IMR-90 (cell line): ENCODE measurements around the gene CYFIP1. TPM values are rescaled to one million over a fixed set of nuclear protein-coding genes. Genes with fewer than 3 reads are reported as not detected.

Experiments
- ATAC-seq: fragments of 200-7000 bp; cut with Tn5 transposase; 2 replicates; pipeline ENCODE4 v1.9.1; 2020; ENCODE audit warnings: low read depth, mild to moderate bottlenecking, moderate library complexity
- BruUV-seq: library from RNA; stranded (reverse); fragments of 400-500 nt; replicated peaks from 2 replicates; lab custom pipeline; 2021; lab: Mats Ljungman, UMichigan
- CTCF ChIA-PET: fragments of 300-600 bp; formaldehyde crosslinking; extraction: SDS; loops from one replicate; lab custom pipeline; 2021; ENCODE audit warnings: antibody characterized with exemption; lab: Yijun Ruan, JAX
- POLR2A ChIA-PET: fragments of 300-600 bp; sonication (Branson Sonifier 250); formaldehyde crosslinking; loops from one replicate; lab custom pipeline; 2022; ENCODE audit warnings: antibody characterized with exemption; ENCODE audit not compliant: unreplicated experiment; lab: Charles Lee
- DNase-seq: peaks from one replicate; pipeline ENCODE4 v3.0.0; 2013
- H2AFZ ChIP-seq: replicated peaks from 2 replicates; pipeline ENCODE3; 2013; ENCODE audit warnings: low read length, mild to moderate bottlenecking; ENCODE audit not compliant: poor library complexity
- H2AK5ac ChIP-seq: 2 replicates; pipeline ENCODE4 v1.6.1; 2013; ENCODE audit warnings: low read depth, low read length, inconsistent platforms
- H2AK9ac ChIP-seq: replicated peaks from 2 replicates; pipeline ENCODE3; 2013; ENCODE audit warnings: mild to moderate bottlenecking, low read depth, low read length, moderate library complexity; ENCODE audit not compliant: poor library complexity
- H2BK120ac ChIP-seq: 2 replicates; pipeline ENCODE4 v1.6.1; 2013; ENCODE audit warnings: low read depth, low read length, inconsistent platforms
- H2BK15ac ChIP-seq: 3 replicates; pipeline ENCODE4 v1.6.1; 2013; ENCODE audit warnings: low read depth, low read length, inconsistent platforms
- H2BK20ac ChIP-seq: 2 replicates; pipeline ENCODE4 v1.6.1; 2013; ENCODE audit warnings: low read depth, mild to moderate bottlenecking, inconsistent platforms, low read length, moderate library complexity
- H2BK5ac ChIP-seq: 2 replicates; pipeline ENCODE4 v1.6.1; 2013; ENCODE audit warnings: mild to moderate bottlenecking, low read depth, low read length, inconsistent platforms; ENCODE audit not compliant: poor library complexity, severe bottlenecking
- H3K14ac ChIP-seq: replicated peaks from 2 replicates; pipeline ENCODE4 v1.6.1; 2013; ENCODE audit warnings: low read depth, low read length, inconsistent platforms
- H3K18ac ChIP-seq: 2 replicates; pipeline ENCODE4 v1.6.1; 2013; ENCODE audit warnings: low read depth, low read length, control low read depth
- H3K23ac ChIP-seq: 2 replicates; pipeline ENCODE4 v1.6.1; 2013; ENCODE audit warnings: low read depth, low read length, inconsistent platforms
- H3K27ac ChIP-seq: 2 replicates; pipeline ENCODE4 v1.5.1; 2013; ENCODE audit warnings: mild to moderate bottlenecking, control low read depth, low read length; ENCODE audit not compliant: insufficient read depth
- H3K27me3 ChIP-seq: 2 replicates; pipeline ENCODE4 v1.6.1; 2013; ENCODE audit warnings: low read length; ENCODE audit not compliant: control insufficient read depth, insufficient read depth
- H3K36me3 ChIP-seq: 2 replicates; pipeline ENCODE4 v1.6.1; 2013; ENCODE audit warnings: low read length, mixed read lengths; ENCODE audit not compliant: control insufficient read depth, insufficient read depth
- H3K4ac ChIP-seq: 2 replicates; pipeline ENCODE4 v1.6.1; 2013; ENCODE audit warnings: low read depth, low read length, inconsistent platforms
- H3K4me1 ChIP-seq: 2 replicates; pipeline ENCODE4 v1.6.1; 2013; ENCODE audit warnings: low read length, mixed read lengths; ENCODE audit not compliant: control insufficient read depth, insufficient read depth
- H3K4me2 ChIP-seq: 2 replicates; pipeline ENCODE4 v1.6.1; 2013; ENCODE audit warnings: low read depth, mild to moderate bottlenecking, control low read depth, low read length, moderate library complexity
- H3K4me3 ChIP-seq: 2 replicates; pipeline ENCODE4 v1.5.1; 2013; ENCODE audit warnings: low read depth, mild to moderate bottlenecking, control low read depth, low read length, moderate library complexity; ENCODE audit not compliant: insufficient read depth
- H3K56ac ChIP-seq: 2 replicates; pipeline ENCODE4 v1.6.1; 2013; ENCODE audit warnings: low read length, inconsistent platforms; ENCODE audit not compliant: insufficient read depth; ENCODE audit errors: extremely low read depth
- H3K79me1 ChIP-seq, 2 experiments: 2 replicates each; pipeline ENCODE4 v1.6.1; 2013; ENCODE audit warnings: low read length in 2 of 2, inconsistent platforms in 1 of 2, low read depth in 1 of 2
- H3K9ac ChIP-seq: 2 replicates; pipeline ENCODE4 v1.6.1; 2013; ENCODE audit warnings: low read depth, low read length, control low read depth
- H3K9me1 ChIP-seq: 2 replicates; pipeline ENCODE4 v1.6.1; 2013; ENCODE audit warnings: low read length, inconsistent platforms; ENCODE audit not compliant: insufficient read depth
- H3K9me3 ChIP-seq: 2 replicates; pipeline ENCODE4 v1.6.1; 2013; ENCODE audit warnings: low read length; ENCODE audit not compliant: control insufficient read depth, insufficient read depth
- H4K20me1 ChIP-seq: 2 replicates; pipeline ENCODE4 v1.6.1; 2013; ENCODE audit warnings: low read length, inconsistent platforms; ENCODE audit not compliant: insufficient read depth
- H4K5ac ChIP-seq: 2 replicates; pipeline ENCODE4 v1.6.1; 2013; ENCODE audit warnings: mild to moderate bottlenecking, low read depth, low read length, control low read depth
- H4K8ac ChIP-seq, 2 experiments: 2 replicates each; pipeline ENCODE4 v1.6.1; 2013; ENCODE audit warnings: low read depth in 2 of 2, low read length in 2 of 2, control low read depth in 1 of 2, inconsistent platforms in 1 of 2
- H4K91ac ChIP-seq: 2 replicates; pipeline ENCODE4 v1.6.1; 2013; ENCODE audit warnings: low read depth, low read length, inconsistent platforms; ENCODE audit not compliant: insufficient read depth
- BHLHE40 ChIP-seq: fragments of 150-350 bp; IDR thresholded peaks from 2 replicates; pipeline ENCODE4 v1.6.1; 2016; ENCODE audit warnings: mild to moderate bottlenecking, low read depth, low read length
- CEBPB ChIP-seq: IDR thresholded peaks from 2 replicates; pipeline ENCODE4 v1.6.1; 2012; ENCODE audit warnings: low read depth, low read length, improper control_type of control experiment
- CHD1 ChIP-seq: IDR thresholded peaks from 2 replicates; pipeline ENCODE4 v1.6.1; 2012; ENCODE audit warnings: low read depth, low read length, improper control_type of control experiment
- FOS ChIP-seq: fragments of 150-350 bp; IDR thresholded peaks from 2 replicates; pipeline ENCODE4 v1.6.1; 2016; ENCODE audit warnings: low read depth, low read length
- MAFK ChIP-seq: IDR thresholded peaks from 2 replicates; pipeline ENCODE4 v1.6.1; 2012; ENCODE audit warnings: low read depth, low read length, improper control_type of control experiment
- MAZ ChIP-seq: IDR thresholded peaks from 2 replicates; pipeline ENCODE4 v1.6.1; 2012; ENCODE audit warnings: low read depth, mild to moderate bottlenecking, low read length, improper control_type of control experiment, moderate library complexity, borderline replicate concordance
- MXI1 ChIP-seq: IDR thresholded peaks from 2 replicates; pipeline ENCODE4 v1.6.1; 2012; ENCODE audit warnings: low read depth, mild to moderate bottlenecking, low read length, moderate library complexity, borderline replicate concordance
- NFE2L2 ChIP-seq: fragments of 150-350 bp; IDR thresholded peaks from 2 replicates; pipeline ENCODE4 v1.6.1; 2016; ENCODE audit warnings: low read depth, mild to moderate bottlenecking, low read length
- POLR2A ChIP-seq: IDR thresholded peaks from 2 replicates; pipeline ENCODE4 v1.6.1; 2012; ENCODE audit warnings: mild to moderate bottlenecking, low read depth, low read length
- RAD21 ChIP-seq: IDR thresholded peaks from 2 replicates; pipeline ENCODE4 v1.6.1; 2012; ENCODE audit warnings: low read length, improper control_type of control experiment
- RCOR1 ChIP-seq: IDR thresholded peaks from 2 replicates; pipeline ENCODE4 v1.6.1; 2012; ENCODE audit warnings: mild to moderate bottlenecking, low read length, improper control_type of control experiment; ENCODE audit not compliant: insufficient replicate concordance
- RFX5 ChIP-seq: IDR thresholded peaks from 2 replicates; pipeline ENCODE4 v1.8.0; 2012; ENCODE audit warnings: low read depth, mild to moderate bottlenecking, low read length, moderate library complexity
- SMC3 ChIP-seq: fragments of 150-350 bp; IDR thresholded peaks from 2 replicates; pipeline ENCODE4 v1.6.1; 2016; ENCODE audit warnings: low read depth, mild to moderate bottlenecking, antibody characterized with exemption, low read length, moderate library complexity
- WGBS, 2 experiments: methylation state at CpG; one replicate each; pipeline versions ENCODE4 v1.1.5 to v1.1.7; 2013; ENCODE audit warnings: missing lambda C conversion rate in 2 of 2; ENCODE audit not compliant: insufficient read length in 1 of 2; ENCODE audit errors: extremely low coverage in 2 of 2; 5-methylcytosine and 5-hydroxymethylcytosine counted together
- dilution Hi-C: fragments of 300-500 bp; cut with HindIII; formaldehyde crosslinking; loops from one replicate; pipeline ENCODE4 v1.14.3; 2018; ENCODE audit warnings: low sequenced_read_pairs; ENCODE audit not compliant: unreplicated experiment
- in situ Hi-C: fragments of 300-500 bp; cut with MboI; formaldehyde crosslinking; loops from 3 replicates; pipeline ENCODE4 v1.14.3; 2019; ENCODE audit warnings: low sequenced_read_pairs, inconsistent platforms, mixed read lengths
- intact Hi-C: fragments of 100-400 bp; cut with micrococcal nuclease; formaldehyde crosslinking; loops from 2 replicates; pipeline ENCODE4 v1.10.0; 2022
- polyA plus RNA-seq, 3 experiments: library from polyadenylated mRNA; depleted of rRNA; stranded (reverse); fragments of >200 nt; gene quantifications; 2 replicates each; pipeline ENCODE4 v1.2.3, GENCODE V29; 2012; ENCODE audit warnings: low replicate concordance in 1 of 3
- total RNA-seq: library from RNA; depleted of rRNA; stranded (reverse); fragments of >200 nt; gene quantifications from 2 replicates; pipeline ENCODE4 v1.2.3, GENCODE V29; 2012
- TF ChIP-seq, protein P1 (sequence below): fragments of 150-350 bp; IDR thresholded peaks from 2 replicates; pipeline ENCODE4 v1.6.1; 2016; ENCODE audit warnings: low read depth, mild to moderate bottlenecking, low read length, moderate library complexity, borderline replicate concordance
- TF ChIP-seq, protein P2 (sequence below): fragments of 150-350 bp; IDR thresholded peaks from 2 replicates; pipeline ENCODE4 v1.6.1; 2017; ENCODE audit warnings: mild to moderate bottlenecking, antibody characterized with exemption, low read length, low read depth
- TF ChIP-seq, protein P3 (sequence below): conservative IDR thresholded peaks from 2 replicates; pipeline ENCODE4 v1.5.1; 2012; ENCODE audit warnings: mild to moderate bottlenecking, low read depth, low read length, improper control_type of control experiment

The CYFIP1 gene
- total and polyA plus RNA-seq, 2 of the 4 experiments (the other 2 are of a cell fraction), result 58.4 to 163 TPM

DNA sequence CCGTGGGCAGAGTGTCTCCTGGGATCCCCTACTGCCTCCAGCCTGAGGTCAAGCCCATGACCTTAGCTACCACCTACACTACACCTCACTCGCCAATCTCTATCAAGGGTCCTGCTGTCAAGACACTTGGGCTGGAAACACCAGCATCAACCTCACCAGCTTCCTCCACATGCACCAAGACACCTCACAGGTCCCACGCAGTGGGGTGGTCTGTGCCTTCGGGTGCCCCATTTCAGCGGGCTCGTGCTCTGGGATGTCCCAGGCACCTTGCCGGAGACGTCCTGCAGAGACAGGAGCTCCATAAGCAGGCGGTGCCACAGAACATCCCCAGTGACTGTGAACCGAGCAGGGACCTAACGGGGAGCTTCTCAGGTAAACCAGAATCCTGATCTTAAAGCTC, 20.0 kb downstream of the CYFIP1 start:
- H3K9ac ChIP-seq, result no peak overlapping the region
- peak overlapping the region; percentile 16; the same call in 1 of the 2 replicates for H3K4ac ChIP-seq
- no peak overlapping the region for H2AFZ ChIP-seq
- no peaks in the 10 kb centered on the region; the same call in 1 of the 2 replicates for H3K36me3 ChIP-seq
- H3K23ac ChIP-seq, result peak overlapping the region; percentile 24; the same call in 1 of the 2 replicates
- no peak overlapping the region for H3K27ac ChIP-seq
- no peak overlapping the region for H3K4me2 ChIP-seq
- H2BK20ac ChIP-seq, result no peak overlapping the region
- dilution Hi-C loops, result no loop called here
- no peak overlapping the region for H4K8ac ChIP-seq
- H2BK5ac ChIP-seq, result no peak overlapping the region
- no peak overlapping the region for H4K91ac ChIP-seq
- no peak overlapping the region for H3K56ac ChIP-seq
- WGBS, 2 experiments, result 100% methylated on average over 5 of the region's 11 CpGs; no CpG with 5 or more reads in 1 of the 2 experiments
- peak overlapping the region; percentile 54; the same call in 1 of the 2 replicates for H2AK5ac ChIP-seq
- no peaks in the 10 kb centered on the region for H3K27me3 ChIP-seq
- intact Hi-C loops, result no loop called here
- peaks cover 30% of the 10 kb centered on the region for H3K9me1 ChIP-seq
- no peak overlapping the region for H3K14ac ChIP-seq
- ATAC-seq (no peak), DNase-seq (no peak)
- in situ Hi-C loops, result no loop called here
- H4K20me1 ChIP-seq, result peaks cover 87% of the 10 kb centered on the region
- no peak overlapping the region for H2AK9ac ChIP-seq
- no peaks in the 10 kb centered on the region for H3K9me3 ChIP-seq
- CTCF ChIA-PET, result no interaction called here
- peaks cover 21% of the 10 kb centered on the region for H3K4me1 ChIP-seq
- H2BK15ac ChIP-seq, result no peak overlapping the region
- no TSS peak for BruUV-seq
- H3K18ac ChIP-seq, result no peak overlapping the region
- peaks cover 7 to 85% of the 10 kb centered on the region in 2 experiments for H3K79me1 ChIP-seq
- POLR2A ChIA-PET, result no interaction called here
- no peak overlapping the region for H2BK120ac ChIP-seq
- H4K5ac ChIP-seq, result no peak overlapping the region
- H3K4me3 ChIP-seq, result no peak overlapping the region
- TF ChIP-seq SMC3 (no peak), MAFK (no peak), RAD21 (no peak), CEBPB (no peak), RFX5 (no peak), BHLHE40 (no peak), NFE2L2 (no peak), CHD1 (no peak), POLR2A (no peak), MAZ (no peak), FOS (no peak), RCOR1 (no peak), MXI1 (no peak)
- TF ChIP-seq, protein P1, sequence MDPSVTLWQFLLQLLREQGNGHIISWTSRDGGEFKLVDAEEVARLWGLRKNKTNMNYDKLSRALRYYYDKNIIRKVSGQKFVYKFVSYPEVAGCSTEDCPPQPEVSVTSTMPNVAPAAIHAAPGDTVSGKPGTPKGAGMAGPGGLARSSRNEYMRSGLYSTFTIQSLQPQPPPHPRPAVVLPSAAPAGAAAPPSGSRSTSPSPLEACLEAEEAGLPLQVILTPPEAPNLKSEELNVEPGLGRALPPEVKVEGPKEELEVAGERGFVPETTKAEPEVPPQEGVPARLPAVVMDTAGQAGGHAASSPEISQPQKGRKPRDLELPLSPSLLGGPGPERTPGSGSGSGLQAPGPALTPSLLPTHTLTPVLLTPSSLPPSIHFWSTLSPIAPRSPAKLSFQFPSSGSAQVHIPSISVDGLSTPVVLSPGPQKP, result no peak
- TF ChIP-seq, protein P2, sequence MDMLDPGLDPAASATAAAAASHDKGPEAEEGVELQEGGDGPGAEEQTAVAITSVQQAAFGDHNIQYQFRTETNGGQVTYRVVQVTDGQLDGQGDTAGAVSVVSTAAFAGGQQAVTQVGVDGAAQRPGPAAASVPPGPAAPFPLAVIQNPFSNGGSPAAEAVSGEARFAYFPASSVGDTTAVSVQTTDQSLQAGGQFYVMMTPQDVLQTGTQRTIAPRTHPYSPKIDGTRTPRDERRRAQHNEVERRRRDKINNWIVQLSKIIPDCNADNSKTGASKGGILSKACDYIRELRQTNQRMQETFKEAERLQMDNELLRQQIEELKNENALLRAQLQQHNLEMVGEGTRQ, result no peak
- TF ChIP-seq, protein P3, sequence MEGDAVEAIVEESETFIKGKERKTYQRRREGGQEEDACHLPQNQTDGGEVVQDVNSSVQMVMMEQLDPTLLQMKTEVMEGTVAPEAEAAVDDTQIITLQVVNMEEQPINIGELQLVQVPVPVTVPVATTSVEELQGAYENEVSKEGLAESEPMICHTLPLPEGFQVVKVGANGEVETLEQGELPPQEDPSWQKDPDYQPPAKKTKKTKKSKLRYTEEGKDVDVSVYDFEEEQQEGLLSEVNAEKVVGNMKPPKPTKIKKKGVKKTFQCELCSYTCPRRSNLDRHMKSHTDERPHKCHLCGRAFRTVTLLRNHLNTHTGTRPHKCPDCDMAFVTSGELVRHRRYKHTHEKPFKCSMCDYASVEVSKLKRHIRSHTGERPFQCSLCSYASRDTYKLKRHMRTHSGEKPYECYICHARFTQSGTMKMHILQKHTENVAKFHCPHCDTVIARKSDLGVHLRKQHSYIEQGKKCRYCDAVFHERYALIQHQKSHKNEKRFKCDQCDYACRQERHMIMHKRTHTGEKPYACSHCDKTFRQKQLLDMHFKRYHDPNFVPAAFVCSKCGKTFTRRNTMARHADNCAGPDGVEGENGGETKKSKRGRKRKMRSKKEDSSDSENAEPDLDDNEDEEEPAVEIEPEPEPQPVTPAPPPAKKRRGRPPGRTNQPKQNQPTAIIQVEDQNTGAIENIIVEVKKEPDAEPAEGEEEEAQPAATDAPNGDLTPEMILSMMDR, result no peak
